ENCODE results near the gene SRRM3.
A peak's percentile ranks its signal among the peaks of the same experiment; 100 is the strongest.
"Not testable (repeated sequence)": the region's sequence is repeated elsewhere in the genome, so short reads cannot be mapped to it uniquely, and the experiment has no call there.

The SRRM3 gene

DNA sequence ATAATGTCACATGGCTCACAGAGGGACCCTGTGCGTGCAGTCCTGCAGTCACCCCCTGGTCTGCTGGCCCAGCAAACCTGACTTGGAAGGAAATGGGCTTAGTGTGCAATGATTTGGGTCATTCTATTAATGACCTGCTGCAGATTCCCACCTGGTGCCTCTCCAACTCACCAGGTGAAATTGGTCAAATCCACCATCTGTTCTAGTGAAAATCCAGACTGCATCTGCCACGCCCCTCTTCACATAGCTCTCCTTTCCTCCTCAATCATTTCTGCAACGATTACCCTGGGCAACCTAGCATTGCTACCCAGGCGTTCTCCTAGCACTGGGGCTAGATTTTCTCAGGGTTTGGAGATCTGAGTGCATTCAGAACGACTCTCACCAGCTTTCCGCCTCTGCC lies 29.4 kb downstream of the SRRM3 start:
- no peak for DNase-seq

DNA sequence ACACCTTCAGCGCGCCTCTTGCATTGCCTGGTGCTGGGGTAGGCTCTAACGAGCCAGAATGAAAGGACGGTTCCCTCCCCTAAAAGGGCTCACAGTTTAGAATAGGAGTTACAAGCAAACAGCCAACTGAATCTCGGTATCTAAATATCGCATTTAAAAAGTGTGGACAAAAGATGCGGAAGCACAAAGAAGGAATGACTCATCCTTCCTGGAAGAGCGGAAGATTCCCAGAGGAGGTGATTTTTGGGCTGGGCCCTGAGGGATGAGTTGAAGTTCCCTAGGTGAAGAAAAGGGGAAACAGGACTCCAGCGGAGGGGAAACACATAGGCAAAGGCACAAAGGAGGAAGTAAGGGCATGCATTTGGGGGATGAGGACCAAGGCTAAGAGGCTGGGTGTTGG lies 29.9 kb downstream of the SRRM3 start:
- DNase-seq = peak in 3 of 4 experiments; percentile 16 to 29 (median 25)

DNA sequence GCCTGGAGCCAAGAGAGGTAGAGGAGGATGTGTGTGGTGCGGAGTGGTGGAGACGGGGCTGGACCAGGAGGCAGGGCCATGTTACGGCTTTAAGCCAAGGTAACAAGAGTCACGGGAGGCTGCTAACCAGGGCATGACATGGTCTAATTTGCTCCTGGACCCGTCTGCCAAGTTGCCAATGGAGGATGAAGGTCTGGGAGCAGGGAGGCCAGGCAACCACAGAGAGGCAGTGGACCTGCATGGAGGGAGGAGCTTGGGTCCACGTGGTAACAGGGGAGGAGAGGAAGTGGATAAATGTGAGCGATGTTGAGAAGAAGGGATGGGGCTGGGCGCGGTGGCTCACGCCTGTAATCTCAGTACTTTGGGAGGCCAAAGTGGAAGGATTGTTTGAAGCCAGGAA lies 31.0 kb downstream of the SRRM3 start:
- no peak for DNase-seq

DNA sequence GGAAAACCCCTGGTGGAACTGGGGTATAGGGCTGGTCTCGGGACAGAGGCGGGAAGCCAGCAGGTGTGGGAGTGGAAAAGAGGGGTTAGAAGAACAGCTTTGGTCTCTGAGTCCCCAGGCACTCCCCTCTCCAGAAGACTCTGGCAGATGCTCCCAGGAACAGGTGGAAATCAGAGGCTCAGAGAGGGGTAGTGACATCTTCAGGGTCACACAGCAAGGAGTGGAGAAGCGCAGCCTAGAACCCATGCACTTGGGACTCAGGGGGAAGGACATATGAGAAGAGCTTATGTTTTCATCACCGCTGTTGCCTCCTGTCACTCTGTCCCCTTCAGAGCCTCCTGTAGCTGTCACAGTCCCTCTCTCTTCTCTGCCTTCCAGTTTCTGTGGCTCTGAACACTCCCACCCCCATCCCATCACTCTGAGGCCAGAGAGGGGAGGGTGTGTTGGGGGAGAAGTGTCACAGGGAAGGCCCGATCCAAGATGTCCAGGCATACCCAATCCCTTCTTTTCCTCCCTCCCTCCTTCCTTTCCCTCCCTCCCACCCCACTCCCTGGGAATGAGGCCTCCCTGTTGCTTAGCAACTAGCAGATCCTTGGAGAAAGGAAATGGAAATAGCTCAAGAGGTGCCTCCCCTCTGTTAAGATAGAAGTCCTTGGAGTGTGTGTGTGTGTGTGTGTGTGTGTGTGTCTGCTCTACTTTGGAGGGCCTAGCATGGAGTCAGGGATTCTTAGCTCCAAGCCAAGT lies 32.0 kb downstream of the SRRM3 start:
- no peak for DNase-seq

DNA sequence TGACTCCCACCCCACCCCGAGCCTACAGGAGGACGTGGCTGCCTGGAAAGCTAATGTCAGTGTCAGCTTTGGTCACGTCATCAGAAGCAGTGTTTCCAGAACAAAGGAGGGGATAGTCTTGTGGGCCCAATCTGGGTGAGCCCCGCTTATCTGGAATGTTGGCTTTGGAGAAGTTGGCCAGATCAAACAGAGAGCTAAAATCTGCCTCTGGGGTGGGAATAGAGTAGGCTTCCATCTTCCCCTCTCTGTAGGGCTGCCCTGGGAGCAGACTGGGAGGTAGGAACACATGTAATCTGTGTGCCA lies 32.5 kb downstream of the SRRM3 start:
- no peak for DNase-seq

DNA sequence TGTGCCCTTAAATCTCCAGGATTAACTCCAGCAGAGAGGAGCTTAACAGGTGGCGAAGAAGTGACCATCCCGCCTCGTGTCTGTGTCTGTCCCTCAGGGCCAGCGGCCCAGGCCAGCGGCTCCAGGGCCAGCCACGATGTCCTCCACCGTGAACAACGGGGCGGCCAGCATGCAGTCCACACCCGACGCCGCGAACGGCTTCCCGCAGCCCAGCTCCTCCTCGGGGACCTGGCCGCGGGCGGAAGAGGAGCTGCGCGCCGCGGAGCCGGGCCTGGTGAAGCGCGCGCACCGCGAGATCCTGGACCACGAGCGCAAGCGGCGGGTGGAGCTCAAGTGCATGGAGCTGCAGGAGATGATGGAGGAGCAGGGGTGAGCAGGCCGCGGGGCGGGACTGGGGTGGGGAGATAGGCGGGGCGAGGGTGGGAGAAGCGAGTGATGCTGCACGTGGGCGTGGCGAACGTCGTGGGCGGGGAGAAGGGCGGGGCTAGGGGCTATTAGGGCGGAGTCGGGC lies 33.3 kb downstream of the SRRM3 start:
- DNase-seq = peak; percentile 65 to 83 (median 76)

DNA sequence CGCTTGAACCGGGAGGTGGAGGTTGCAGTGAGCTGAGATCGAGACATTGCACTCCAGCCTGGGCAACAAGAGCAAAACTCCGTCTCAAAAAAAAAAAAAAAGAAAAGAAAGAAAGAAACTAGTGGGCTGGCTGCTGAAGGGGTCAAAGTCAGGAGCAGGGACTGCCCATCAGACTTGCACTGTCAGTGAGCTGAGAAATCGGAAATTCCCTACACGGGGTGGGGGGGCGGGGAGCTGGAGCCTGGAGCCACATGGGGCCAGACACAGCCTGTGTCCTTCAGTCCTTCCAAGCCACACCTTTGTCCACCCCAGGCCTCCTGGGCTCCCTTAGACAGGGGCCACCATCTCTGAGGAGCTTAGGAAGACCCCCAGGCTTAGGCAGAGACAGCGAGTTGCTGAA lies 34.5 kb downstream of the SRRM3 start:
- DNase-seq = no peak

DNA sequence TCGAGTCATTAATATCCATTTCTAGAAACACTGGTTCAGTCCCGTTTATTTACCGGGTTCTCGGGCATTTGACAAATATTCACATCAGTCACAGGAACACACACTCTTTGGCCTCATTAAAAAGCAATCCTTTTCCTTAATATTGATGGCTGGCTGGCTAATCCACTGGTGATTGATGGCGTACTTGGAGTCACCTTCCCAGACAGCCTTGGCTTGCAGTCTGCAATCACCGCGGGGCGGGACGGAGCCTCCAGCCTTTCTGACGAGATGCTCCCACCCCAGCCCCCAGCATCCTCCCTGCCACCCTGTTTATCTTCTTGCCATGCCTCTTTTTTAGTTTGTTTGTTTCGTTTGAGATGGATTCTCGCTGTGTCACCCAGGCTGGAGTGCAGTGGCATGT lies 36.6 kb downstream of the SRRM3 start:
- no peak for DNase-seq

DNA sequence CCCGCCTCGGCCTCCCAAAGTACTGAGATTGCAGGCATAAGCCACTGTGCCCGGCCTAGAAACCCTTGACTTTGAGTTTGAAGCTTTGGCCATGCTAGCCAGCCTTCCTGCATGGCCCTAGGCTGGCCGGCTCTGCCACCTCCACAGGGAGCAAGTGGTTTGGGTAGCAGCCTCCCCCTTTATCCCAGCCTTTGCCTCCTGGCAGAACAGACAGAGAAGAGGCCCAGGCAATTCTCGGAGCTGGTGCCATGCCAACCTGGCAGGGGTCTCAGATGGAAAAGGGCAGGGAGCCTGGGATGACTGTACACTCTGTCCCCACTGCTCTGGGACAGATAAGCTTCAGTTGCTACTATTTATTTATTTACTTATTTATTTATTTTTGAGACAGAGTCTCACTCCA lies 39.4 kb downstream of the SRRM3 start:
- no peak for DNase-seq

DNA sequence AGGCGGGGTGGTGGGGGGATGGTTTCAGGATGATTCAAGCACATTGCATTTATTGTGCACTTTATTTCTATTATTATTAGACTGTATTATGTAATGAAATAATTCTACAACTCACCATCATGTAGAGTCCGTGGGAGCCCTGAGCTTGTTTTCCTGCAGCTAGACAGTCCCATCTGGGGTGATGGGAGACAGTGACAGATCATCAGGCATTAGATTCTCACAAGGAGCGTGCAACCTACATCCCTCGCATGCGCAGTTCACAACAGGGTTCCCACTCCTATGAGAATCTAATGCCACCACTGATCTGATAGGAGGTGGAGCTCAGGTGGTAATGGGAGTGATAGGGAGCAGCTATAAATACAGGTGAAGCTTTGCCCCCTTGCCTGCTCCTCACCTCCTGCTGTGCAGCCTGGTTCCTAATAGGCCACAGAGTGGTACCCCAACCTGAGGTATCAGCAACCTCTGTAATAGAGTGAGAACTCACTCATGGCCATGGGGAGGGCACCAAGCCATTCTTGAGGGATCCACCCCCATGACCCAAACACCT lies 40.9 kb downstream of the SRRM3 start:
- not testable (repeated sequence) for DNase-seq

DNA sequence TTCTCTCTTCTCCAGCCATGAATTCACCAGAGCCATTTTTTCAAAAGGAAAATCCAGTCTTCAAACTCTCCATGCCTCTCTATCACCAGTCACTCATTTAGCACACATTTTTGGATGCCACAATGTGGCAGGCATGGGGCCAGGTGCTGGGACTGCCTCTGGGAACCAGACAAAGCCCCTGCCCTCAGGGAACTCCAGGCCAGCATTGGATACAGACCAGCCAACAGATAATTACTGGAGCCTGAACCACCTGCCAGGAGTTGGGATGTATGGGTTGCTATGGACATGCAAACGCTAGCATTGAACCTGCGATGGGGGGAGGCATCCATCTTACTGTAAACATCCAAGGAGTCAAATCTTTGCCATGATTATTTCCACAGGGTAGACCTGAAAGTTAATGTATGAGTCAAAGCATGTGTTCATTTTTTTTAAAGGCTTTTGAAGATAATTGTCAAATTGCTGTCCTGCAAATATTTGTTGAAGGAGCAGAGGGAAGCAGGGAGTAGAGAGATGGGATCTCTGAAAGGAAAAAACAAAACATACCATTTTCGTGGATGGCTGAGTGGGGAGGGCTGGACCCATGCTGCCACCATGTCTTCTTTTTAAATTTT lies 43.2 kb downstream of the SRRM3 start:
- DNase-seq = no peak

DNA sequence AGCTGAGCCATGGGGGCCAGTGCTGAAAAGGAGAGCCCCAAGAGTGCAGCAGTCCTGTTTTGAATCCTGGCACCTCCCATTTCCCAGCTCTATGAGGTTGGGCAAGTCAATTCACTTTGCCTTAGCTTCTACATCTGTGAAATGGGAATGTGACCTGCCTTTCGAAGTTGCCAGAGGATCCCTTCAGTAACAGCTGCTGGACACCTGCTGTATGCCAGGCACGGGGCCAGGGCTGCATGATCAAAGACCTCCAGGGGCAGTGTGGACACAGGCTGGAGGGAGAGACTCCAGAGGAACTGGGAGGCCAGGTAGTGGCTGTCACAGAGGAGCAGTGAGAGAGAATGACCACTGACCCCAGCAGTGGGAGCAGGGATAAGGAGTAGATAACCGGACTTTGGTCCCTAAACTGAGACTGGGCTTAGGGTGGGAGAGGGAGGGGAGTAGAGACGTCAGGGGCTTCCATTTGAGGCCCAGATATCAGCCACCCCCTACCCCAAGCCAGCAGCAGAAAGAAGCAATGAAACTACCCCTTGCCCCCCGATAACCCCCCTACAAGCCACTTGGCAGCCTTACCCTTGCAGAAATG lies 45.2 kb downstream of the SRRM3 start:
- DNase-seq = no peak

DNA sequence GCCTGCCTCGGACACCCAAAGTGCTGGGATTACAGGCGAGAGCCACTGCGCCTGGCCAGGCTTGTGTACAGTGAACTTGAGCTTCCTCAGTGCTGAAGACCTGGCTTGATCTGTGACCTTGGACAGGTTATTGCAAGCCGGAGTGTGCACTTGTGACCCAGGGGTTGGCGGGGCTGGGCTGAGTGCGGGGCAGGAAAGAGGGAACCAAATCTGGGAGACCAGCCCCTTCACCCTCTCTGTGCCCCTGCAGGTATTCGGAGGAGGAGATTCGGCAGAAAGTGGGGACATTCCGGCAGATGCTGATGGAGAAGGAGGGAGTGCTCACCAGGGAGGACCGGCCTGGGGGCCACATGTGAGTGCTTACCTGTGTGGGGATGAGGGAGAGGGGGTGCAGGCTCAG lies 46.2 kb downstream of the SRRM3 start:
- no peak for DNase-seq

DNA sequence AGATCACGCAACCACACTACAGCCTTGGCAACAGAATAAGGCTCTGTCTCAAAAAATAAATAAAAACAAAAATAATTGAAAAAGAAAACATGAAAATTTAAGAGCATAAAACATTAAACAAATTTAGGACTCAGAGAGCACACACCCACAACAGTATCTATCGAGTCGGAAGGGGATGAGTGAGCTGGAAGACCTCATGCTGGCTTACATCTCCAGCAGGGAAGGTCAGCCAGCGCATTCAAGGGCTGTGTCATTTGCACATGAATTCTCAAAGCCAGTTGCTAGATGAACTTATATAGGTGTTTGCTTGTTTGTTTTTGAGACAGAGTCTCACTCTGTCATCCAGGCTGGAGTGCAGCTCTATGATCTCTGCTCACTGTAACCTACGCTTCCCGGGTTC lies 50.3 kb downstream of the SRRM3 start:
- no peak for DNase-seq

DNA sequence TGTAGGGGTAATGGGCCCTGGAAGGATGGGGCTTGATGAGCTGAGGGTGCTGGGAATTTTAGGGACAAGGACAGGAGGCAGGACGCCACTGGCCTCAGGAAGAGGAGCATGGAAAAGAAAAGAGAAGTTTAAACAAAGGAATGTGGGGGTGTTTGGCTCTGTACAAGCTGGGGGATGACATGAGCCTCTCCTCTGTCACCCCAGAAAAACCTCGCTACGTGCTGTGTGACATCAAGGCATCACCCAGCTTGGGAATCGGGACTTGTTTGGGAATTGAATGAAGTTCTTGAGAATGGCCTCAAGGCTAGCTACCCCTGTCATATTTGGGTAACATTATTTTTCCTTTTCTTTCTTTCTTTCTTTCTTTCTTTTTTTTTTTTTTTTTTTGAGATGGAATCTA lies 53.1 kb downstream of the SRRM3 start:
- DNase-seq = no peak

DNA sequence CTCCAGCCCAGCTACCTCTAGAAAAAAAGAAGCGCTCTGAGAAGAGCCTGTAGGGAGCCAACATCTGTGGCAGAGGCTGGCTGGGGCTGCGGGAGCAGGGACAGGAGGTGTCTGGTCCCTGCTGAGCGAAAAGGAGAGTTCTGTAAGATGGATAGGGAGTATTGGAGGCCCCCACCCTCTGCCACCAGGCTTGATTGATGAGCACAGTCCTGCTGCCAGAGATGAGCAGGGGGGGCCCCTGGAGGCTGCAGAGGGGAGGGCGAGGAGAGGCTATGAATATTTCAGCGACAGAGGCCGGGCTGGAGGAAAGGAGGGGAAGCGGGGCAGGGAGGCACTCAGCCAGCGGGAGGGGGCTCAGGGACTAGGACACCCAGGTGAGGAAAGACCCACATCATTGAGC lies 56.3 kb downstream of the SRRM3 start:
- DNase-seq = no peak

DNA sequence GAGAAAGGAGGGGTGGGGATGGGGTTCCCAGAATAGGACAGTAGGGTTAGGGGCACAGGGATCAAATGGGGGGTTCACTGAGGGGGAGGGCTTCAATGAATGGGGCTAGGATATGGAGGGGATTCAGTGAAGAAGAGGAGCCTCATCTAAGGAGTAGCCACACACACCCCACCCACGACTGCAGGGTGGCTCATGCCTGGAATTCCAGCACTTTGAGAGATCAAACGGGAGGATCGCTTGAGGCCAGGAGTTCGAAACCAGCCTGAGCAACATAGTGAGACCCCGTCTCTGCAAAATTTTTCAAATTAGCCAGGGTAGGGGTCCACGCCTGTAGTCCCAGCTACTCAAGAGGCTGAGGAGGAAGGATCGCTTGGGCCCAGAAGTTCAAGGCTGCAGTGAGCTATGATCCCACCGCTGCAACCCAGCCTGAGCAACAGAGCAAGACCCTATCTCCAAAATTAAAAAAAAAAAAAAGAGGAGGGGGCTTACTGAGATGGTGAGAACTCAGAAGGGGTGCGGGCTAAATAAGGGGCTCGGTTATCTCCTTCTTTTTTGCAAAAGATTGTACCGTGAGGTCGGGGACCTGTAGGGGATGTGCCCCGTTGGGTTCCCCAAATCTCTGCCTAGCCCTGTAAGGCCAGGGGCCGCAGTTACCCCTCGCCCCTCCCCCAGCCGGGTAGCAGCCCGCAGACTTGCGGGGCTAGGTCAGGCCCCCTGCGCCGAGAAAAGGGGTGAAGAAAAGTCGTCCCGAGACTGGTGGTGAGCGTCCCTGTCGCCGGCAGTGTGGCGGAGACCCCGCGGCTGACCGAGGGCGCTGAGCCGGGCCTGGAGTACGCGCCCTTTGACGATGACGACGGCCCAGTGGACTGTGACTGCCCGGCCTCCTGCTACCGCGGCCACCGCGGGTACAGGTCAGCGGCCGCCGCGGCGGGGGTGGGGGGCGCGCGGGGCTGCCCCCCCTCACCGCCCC lies 57.7 kb downstream of the SRRM3 start:
- no peak for DNase-seq

DNA sequence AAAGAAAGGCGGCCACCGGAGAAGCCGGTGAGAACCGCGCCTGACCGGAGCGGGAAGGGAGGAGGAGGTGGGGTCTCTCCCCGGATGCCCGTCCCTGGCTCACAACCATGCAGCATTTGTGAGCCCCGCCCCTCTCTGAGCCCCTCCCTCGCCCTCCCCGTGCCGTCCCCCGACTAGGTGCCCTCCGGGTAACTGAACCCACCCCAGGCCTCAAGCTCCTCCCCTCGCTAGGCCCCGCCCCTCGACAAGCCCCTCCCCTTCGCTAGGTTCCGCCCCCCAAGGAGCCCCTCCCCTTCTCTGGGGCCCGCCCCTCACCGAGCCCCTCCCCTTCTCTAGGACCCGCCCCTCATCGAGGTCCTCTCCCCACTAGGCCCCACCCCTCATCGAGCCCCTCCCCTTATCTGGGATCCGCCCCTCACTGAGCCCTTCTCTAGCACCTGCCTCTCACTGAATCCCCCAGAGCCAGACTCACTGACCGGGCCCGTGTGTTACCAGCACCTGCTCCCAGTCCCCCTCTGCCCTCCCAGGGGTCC lies 58.5 kb downstream of the SRRM3 start:
- peak in 2 of 4 experiments; percentile 16 to 28 for DNase-seq

DNA sequence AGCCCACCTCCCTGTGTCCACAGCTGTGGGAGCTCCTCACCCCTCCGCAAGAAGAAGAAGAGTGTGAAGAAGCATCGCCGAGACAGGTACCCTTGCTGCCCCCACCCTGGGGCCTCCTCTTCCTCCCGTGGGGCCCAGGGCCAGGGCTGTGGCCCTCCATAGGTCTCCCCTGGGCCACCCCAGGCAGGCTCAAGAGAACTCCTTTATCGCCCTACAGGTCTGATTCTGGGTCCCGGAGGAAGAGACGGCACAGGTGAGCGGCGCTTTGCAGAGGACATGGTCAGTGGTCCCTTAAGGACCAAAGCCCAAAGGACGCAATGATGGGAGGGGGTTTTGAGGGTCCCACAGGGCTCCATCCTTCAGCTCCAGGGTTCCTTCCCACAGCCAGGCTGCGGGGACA lies 59.6 kb downstream of the SRRM3 start:
- no peak for DNase-seq

DNA sequence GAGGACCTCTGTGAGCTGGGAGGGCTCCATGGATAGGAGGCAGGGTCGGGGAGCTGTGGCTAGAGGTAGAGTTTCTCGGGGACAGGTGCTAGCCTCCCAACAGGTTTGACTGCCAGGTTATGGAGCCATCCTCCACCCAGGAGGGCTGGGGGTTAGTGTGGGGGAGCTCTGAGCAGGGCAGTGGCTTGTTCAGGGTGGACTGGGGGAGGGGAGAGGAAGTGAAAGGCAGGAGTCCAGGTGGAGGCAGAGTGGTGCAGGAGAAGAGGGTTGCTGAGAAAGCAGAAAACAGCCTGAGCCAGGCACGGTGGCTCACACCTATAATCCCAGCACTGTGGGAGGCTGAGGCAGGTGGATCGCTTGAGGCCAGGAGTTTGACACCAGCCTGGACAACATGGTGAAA lies 60.2 kb downstream of the SRRM3 start:
- DNase-seq = no peak

DNA sequence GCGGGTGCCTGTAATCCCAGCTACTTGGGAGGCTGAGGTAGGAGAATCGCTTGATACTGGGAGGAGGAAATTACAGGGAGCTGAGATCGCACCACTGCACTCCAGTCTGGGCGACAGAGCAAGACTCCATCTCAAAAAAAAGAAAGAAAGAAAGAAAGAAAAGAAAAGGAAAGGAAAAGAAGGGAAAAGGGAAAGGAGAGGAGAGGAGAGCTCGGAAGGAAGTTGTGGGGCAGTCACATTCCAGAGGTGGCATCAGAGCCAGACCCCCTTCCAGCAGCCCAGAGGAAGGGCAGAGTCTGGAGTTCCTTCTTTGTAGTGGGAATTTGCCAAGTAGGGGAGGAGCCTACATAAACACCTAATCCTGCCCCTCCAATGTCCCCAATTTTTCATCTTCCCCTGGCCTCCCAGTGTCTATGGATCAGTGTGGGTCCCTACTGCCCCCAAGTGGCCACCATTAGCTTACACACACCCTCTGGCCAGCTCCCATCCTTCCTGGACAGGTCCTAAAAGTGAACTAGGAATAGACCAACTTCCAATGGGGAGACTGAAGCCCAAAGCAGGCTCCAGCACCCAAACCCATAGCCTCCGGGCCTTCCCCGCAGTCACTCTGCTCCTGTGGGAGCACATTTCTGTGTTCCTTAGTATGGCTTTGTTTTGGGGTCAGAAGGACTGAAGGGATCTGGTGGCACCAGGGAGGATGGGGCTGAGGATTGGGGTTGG lies 61.1 kb downstream of the SRRM3 start:
- DNase-seq = peak; percentile 67 to 81 (median 73)

DNA sequence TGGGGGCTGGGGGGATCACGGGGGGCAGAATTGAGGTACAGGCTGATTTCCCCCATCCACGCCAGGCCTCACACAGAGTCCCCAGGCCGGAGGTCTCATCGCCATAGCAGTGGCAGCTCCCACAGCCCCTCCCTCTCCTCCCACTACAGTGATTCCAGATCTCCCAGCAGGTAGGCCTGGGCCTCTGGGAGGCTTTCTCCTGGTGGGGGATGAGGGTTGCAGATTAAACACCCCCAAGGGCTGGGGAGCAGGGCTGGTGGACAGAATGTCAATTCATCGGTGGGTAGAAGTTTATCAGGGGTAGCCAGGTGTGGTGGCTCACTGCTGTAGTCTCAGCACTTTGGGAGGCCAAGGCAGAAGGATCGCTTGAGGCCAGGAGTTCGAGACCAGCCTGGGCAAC lies 63.6 kb downstream of the SRRM3 start:
- no peak for DNase-seq
